IPS DF 6.9 (cell line): ENCODE measurements around the gene CTNNA2.

Experiments used
- DNase-seq: peaks from one replicate; pipeline ENCODE4 v3.0.0-alpha.2; 2013; ENCODE audit warnings: low read depth, low spot score
- H3K27ac ChIP-seq: one replicate; pipeline ENCODE4 v1.5.1; 2013; ENCODE audit warnings: low read length, control low read depth
- H3K27me3 ChIP-seq: 2 replicates; pipeline ENCODE4 v1.6.1; 2013; ENCODE audit warnings: mild to moderate bottlenecking, low read length; ENCODE audit not compliant: control insufficient read depth, insufficient read depth
- H3K36me3 ChIP-seq: 2 replicates; pipeline ENCODE4 v1.6.1; 2013; ENCODE audit warnings: low read length; ENCODE audit not compliant: control insufficient read depth, insufficient read depth
- H3K4me1 ChIP-seq: 2 replicates; pipeline ENCODE4 v1.6.1; 2013; ENCODE audit warnings: low read length; ENCODE audit not compliant: control insufficient read depth, insufficient read depth
- H3K4me3 ChIP-seq: 2 replicates; pipeline ENCODE4 v1.5.1; 2013; ENCODE audit warnings: mild to moderate bottlenecking, low read length
- H3K9me3 ChIP-seq: 2 replicates; pipeline ENCODE4 v1.6.1; 2013; ENCODE audit warnings: low read length, inconsistent platforms; ENCODE audit not compliant: control insufficient read depth, insufficient read depth
- WGBS: extraction: QIAGEN DNeasy Blood & Tissue Kit; methylation state at CpG from one replicate; pipeline ENCODE4 v1.1.7; 2013; ENCODE audit warnings: mixed read lengths, missing lambda C conversion rate; ENCODE audit not compliant: insufficient read length, insufficient coverage; 5-methylcytosine and 5-hydroxymethylcytosine counted together

The CTNNA2 gene

DNA sequence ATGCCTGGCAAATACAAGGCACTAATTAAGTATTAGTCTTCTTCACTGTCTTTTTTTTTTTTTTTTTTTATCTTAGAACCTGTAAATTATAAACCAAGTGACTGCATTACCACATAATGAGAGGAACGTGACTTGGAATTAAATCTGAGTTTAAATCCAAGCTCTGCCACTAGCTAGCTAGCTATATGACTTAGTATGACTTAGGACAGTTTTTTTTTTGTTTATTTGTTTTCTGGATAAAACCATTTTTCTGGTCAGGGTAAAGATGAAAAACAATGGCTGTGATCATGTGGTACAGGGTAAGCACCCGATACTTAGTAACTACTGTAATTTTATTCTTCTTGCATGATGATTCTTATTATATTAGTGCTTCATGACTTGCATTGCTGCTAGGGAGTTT, 983.5 kb downstream of the CTNNA2 start:
- H3K9me3 ChIP-seq = no peaks in the 10 kb centered on the region
- no peak overlapping the region for H3K27ac ChIP-seq
- no peaks in the 10 kb centered on the region for H3K36me3 ChIP-seq
- no peaks in the 10 kb centered on the region for H3K27me3 ChIP-seq
- WGBS = no CpG with 5 or more reads among the region's 2 CpGs
- H3K4me1 ChIP-seq = no peaks in the 10 kb centered on the region
- no peak overlapping the region for H3K4me3 ChIP-seq
- no peak for DNase-seq

DNA sequence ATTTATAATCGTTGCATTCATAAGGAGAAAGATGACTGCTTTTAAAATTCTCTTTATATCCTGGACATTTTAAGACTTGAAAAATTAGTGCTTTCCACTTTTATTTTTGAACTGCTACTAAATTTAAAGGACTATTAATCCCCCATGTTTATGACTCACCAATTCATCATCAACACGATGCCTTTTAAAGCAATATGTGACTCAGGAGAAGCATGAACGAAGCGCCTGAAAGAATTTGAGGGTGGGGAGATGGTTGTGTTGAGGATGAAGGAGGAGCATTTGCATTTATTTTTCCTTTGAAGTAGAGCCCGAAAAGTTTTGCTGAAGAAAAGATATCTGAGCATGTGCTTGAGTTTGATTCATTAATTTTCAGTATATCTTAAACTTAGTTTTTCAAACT, 983.9 kb downstream of the CTNNA2 start:
- H3K27me3 ChIP-seq = no peaks in the 10 kb centered on the region
- H3K4me1 ChIP-seq = no peaks in the 10 kb centered on the region
- H3K9me3 ChIP-seq = no peaks in the 10 kb centered on the region
- H3K27ac ChIP-seq = no peak overlapping the region
- WGBS = no CpG with 5 or more reads among the region's 5 CpGs
- no peak for DNase-seq
- no peaks in the 10 kb centered on the region for H3K36me3 ChIP-seq
- no peak overlapping the region for H3K4me3 ChIP-seq

DNA sequence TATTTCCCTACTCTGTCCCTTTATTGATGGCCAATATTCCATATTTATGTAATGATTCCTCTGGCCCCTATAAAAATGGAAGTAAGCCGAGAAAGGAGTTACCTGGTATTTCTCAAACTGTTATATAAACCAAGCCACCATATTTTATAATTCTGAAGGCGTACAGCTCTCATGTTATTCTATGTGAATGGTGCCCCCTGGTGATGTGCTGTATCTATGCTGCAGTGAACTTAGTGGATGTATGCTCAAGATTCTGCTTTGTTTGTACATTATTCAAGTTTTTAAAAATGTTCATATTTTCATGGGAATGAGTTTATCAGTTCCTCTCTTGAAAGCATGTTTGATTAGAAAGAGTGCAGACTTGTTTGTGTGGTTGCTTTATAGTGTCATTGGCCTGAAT, 986.2 kb downstream of the CTNNA2 start:
- DNase-seq = peak; percentile 4
- Histone ChIP-seq H3K4me1 (no peaks in the 10 kb centered on the region), H3K36me3 (no peaks in the 10 kb centered on the region), H3K27ac (no peak overlapping the region), H3K4me3 (no peak overlapping the region), H3K27me3 (no peaks in the 10 kb centered on the region), H3K9me3 (no peaks in the 10 kb centered on the region)
- WGBS = no CpG with 5 or more reads among the region's 2 CpGs

DNA sequence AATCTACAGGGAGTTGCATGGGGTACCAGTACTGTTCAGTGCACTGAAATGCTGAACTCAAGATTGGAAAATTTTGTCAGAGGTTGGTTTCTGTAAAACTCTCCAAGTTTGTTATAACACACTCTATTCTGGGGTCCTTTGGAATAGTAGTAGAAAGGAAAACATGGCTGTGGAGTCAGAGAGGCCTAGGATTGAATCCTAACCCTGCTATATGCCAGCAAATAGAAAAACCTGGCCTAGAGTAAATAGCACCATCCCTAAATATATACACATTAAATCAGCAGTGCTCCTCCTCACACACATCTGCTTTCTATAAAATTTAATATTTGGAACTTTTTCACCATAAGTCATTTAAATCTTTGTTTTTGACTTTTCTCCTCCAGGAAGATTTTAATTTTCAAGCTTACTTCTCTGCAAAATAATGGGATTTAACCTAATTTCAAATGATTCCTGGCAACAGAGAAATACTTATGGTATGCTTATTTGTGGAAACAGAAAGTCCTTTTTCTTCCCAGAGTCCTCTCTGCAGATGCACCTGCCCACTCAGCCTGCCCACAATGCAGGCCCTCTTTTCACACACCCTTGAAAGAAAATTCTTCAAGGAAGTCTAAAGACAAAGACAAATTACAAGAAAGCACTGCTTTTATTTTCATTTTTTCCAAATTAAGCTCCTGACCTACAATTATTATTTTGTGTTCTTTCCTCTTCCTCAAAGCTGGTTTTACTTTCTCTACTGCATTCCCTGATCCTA, 989.2 kb downstream of the CTNNA2 start:
- DNase-seq = no peak
- Histone ChIP-seq H3K27me3 (no peaks in the 10 kb centered on the region), H3K9me3 (no peaks in the 10 kb centered on the region), H3K36me3 (no peaks in the 10 kb centered on the region), H3K4me3 (no peak overlapping the region), H3K4me1 (no peaks in the 10 kb centered on the region), H3K27ac (no peak overlapping the region)

DNA sequence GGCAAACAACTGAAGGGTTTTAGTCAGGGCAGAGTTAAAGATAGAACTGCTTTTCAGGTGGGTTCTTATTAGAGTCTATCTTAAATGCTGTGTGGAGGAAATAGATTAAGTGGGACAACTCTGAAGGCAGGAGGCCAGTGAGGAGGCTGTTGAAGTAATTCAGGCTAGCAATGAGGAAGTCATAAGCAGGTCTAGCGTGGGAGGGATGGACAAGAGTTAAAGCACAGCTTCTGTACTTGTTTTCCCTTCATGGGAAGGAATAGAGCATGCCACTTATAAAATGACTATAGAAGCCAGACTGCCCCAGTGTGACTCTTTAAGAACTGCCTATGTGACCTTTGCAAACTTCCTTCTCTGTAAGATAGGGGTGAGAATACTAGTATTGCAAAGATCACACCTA, 993.7 kb downstream of the CTNNA2 start:
- no CpG with 5 or more reads among the region's 1 CpG for WGBS

DNA sequence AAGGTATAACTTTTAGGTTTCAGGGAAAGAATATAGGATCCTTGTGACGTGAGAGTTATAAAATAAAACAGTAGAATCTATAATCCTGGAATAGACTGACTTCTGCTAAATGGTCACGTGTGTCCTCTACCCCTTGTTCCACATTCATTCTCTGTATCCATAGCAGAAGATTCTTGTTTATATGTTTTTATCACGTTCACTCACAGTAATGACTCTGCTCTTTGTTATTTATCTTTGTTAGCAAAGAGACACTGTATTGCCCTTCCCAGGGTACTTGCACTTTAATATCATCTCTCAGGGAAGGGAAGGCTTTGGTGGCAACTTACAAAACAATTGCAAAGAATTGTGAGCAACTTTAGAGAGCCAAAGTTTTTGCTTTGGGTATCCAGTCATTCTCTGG, 997.9 kb downstream of the CTNNA2 start:
- no CpG with 5 or more reads among the region's 3 CpGs for WGBS
- Histone ChIP-seq H3K4me3 (no peak overlapping the region), H3K36me3 (no peaks in the 10 kb centered on the region), H3K9me3 (no peaks in the 10 kb centered on the region), H3K27me3 (no peaks in the 10 kb centered on the region), H3K27ac (no peak overlapping the region), H3K4me1 (no peaks in the 10 kb centered on the region)
- DNase-seq = no peak

More for the DNA sequence above, 993.7 kb downstream of the CTNNA2 start:
- Histone ChIP-seq H3K27ac (no peak overlapping the region), H3K9me3 (no peaks in the 10 kb centered on the region), H3K27me3 (no peaks in the 10 kb centered on the region), H3K36me3 (no peaks in the 10 kb centered on the region), H3K4me3 (no peak overlapping the region), H3K4me1 (no peaks in the 10 kb centered on the region)
- no peak for DNase-seq

DNA sequence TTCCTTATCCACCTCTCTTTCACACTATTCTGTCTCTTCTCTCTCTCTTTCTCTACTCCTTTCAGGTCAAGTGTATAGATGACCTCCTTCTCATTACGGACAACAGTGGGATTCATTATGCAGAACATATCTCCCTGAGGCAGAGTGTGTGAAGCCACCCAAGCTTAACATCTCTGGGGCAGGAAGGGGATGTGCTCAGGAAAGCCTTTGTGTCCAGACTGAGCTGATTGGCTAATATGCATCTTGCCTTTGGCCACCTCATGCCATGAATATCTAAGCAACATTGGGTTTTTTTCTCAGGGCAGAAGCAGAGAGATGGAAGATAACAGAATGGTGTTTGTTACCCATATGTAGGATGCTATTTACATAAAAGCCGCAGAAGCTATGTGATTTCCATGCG, 1003.1 kb downstream of the CTNNA2 start:
- no peaks in the 10 kb centered on the region for H3K9me3 ChIP-seq
- H3K4me1 ChIP-seq = no peaks in the 10 kb centered on the region
- no CpG with 5 or more reads among the region's 3 CpGs for WGBS

DNA sequence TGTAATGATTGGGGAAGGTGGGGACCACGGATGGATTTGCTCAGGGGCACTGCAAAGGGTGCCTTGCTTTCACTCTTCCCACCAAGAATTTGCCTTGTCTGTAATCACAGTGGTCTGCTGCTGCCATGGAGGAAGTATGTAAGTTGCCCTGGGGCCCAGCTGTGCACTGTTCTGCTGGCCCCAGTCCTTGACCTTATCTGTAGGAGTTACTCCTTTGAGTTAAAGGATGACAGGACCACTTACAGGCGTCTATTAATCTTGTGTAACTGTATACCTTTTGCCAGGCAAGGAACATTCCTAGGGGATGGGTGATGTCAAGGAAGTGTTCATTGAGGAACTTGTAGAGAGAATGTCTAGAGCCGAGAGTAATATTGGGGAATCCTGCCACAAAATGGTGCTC, 1004.5 kb downstream of the CTNNA2 start:
- Histone ChIP-seq H3K4me1 (no peaks in the 10 kb centered on the region), H3K27me3 (no peaks in the 10 kb centered on the region), H3K4me3 (no peak overlapping the region), H3K9me3 (no peaks in the 10 kb centered on the region), H3K36me3 (no peaks in the 10 kb centered on the region), H3K27ac (no peak overlapping the region)
- no CpG with 5 or more reads among the region's 3 CpGs for WGBS
- DNase-seq = no peak

More for the DNA sequence above, 1003.1 kb downstream of the CTNNA2 start:
- no peak for DNase-seq
- Histone ChIP-seq H3K27ac (no peak overlapping the region), H3K36me3 (no peaks in the 10 kb centered on the region), H3K27me3 (no peaks in the 10 kb centered on the region), H3K4me3 (no peak overlapping the region)

DNA sequence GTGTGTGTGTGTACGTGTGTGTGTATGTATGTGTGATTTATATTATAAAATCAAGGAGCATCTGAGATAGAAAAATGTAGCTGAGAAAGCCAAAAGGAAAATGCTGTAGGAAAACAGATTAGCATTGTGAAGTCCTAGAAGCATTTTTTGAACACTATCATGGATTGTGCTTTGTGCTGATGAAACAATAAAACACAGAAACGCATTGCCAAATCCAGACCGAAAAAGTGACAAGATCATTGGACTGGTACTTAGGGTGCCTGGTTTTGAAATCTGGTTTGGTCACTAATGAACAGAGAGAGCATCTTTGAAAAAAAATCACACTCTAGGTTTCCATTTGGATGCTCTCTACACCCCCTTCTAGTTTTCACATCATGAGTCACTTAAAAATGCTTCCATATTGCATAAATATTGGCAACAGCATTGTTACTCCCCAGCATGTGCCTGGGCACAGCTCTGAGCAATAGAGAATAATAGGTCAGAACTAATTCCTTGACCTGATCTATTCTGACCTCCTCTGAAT, 1006.3 kb downstream of the CTNNA2 start:
- no CpG with 5 or more reads among the region's 3 CpGs for WGBS

DNA sequence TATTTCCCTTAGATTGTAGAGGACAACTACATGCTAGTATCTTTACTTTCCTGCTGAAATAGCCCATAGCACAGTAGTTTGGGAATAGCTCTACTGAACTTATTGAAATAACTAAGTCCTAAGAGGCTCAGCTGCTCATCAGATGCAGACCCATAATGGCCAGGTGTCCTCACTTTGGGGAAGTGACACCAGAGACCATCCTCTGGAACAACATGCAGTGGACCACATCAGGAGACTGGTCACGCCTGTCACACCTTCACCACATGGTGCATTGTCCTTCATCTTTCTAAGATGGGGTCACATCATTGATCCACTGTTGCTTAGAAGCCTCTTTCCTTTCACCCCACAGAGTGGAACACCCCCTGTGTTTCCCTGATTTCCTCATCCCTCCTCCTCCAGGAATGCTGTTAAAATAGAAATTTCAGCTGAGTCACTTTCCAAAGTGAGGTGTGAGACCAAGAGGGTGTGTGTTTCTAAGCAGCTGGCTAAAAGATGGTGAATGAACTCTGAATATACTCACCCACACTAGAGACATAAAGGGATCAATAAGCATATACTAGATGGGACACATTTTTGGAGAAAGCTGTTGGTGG, 1006.9 kb downstream of the CTNNA2 start:
- no peaks in the 10 kb centered on the region for H3K27me3 ChIP-seq
- DNase-seq = no peak
- H3K4me3 ChIP-seq = no peak overlapping the region
- no peaks in the 10 kb centered on the region for H3K36me3 ChIP-seq
- no peak overlapping the region for H3K27ac ChIP-seq
- H3K9me3 ChIP-seq = no peaks in the 10 kb centered on the region
- no peaks in the 10 kb centered on the region for H3K4me1 ChIP-seq
- WGBS = no CpG with 5 or more reads among the region's 1 CpG

More for the DNA sequence above, 1006.3 kb downstream of the CTNNA2 start:
- H3K9me3 ChIP-seq = no peaks in the 10 kb centered on the region
- no peaks in the 10 kb centered on the region for H3K36me3 ChIP-seq
- DNase-seq = no peak
- no peaks in the 10 kb centered on the region for H3K27me3 ChIP-seq
- H3K27ac ChIP-seq = no peak overlapping the region
- no peak overlapping the region for H3K4me3 ChIP-seq
- no peaks in the 10 kb centered on the region for H3K4me1 ChIP-seq

DNA sequence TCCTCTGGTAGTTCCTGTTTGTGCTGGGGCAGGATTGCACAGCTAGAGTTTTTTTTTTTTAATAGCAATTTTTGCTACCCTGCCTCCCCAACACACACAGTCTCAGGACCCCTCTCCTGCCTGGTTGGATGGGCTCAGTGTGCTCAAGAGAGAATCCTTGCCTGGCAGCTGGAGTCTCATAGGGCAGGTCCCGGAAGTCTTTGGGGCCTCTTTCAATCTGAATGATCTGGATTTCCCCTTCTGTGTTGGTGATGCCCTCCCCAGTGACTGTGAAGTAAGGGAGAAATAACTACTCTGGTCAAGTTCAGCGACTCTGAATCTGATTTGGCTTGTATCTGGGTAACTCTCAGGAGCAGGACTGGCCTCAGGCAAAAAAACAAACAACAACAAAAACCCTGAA, 1012.3 kb downstream of the CTNNA2 start:
- Histone ChIP-seq H3K36me3 (no peaks in the 10 kb centered on the region), H3K9me3 (no peaks in the 10 kb centered on the region), H3K27me3 (no peaks in the 10 kb centered on the region), H3K27ac (no peak overlapping the region), H3K4me1 (no peaks in the 10 kb centered on the region), H3K4me3 (no peak overlapping the region)
- no CpG with 5 or more reads among the region's 2 CpGs for WGBS
- DNase-seq = no peak
